ENCODE measurements around the gene HMX3.

GRCh38 chr10:123144697-123145541, 9.1 kb downstream of the HMX3 start:
- peak; percentile 68 for TF ChIP-seq CTCF (IDR thresholded peaks at IDR 0.05)
- no peak for TF ChIP-seq POLR2AphosphoS5 (IDR thresholded peaks at IDR 0.05; ENCODE audit: low read depth, low read length)
- TF ChIP-seq REST (IDR thresholded peaks at IDR 0.05; ENCODE audit: insufficient read depth in 1 of 2, low read depth in 2 of 2, low read length in 1 of 2): no peak
- TF ChIP-seq TCF7L2 (IDR thresholded peaks at IDR 0.05; ENCODE audit: low read depth, low read length): no peak

Measured in Panc1 (cell line).